GM23338 (cell line): ENCODE measurements around the gene LPIN1. TPM values are rescaled to one million over a fixed set of nuclear protein-coding genes. Genes with fewer than 3 reads are reported as not detected.

ENCODE experiments used
- ATAC-seq: fragments of 200-7000 bp; cut with Tn5 transposase; 3 replicates; pipeline ENCODE4 v1.9.1; 2020
- DNase-seq: peaks from one replicate; pipeline ENCODE4 v3.0.0-alpha.2; 2015; ENCODE audit warnings: low spot score
- H2AFZ ChIP-seq: fragments of 200-600 bp; sonication (generic); 2 replicates; pipeline ENCODE4 v1.8.0; 2016; ENCODE audit warnings: antibody characterized with exemption, mild to moderate bottlenecking, moderate library complexity
- H3F3A ChIP-seq: fragments of 200-600 bp; sonication (generic); replicated peaks from 2 replicates; pipeline ENCODE4 v1.8.0; 2017; ENCODE audit warnings: antibody characterized with exemption, mixed run types, low read depth
- H3K27ac ChIP-seq: fragments of 200-600 bp; sonication (generic); 2 replicates; pipeline ENCODE4 v1.6.1; 2016; ENCODE audit warnings: low read depth
- H3K27me3 ChIP-seq: fragments of 200-600 bp; sonication (generic); 2 replicates; pipeline ENCODE4 v1.8.0; 2016; ENCODE audit warnings: mild to moderate bottlenecking, mixed run types, moderate library complexity; ENCODE audit not compliant: insufficient read depth
- H3K36me3 ChIP-seq: fragments of 200-600 bp; sonication (generic); 2 replicates; pipeline ENCODE4 v1.8.0; 2016; ENCODE audit warnings: mild to moderate bottlenecking; ENCODE audit not compliant: insufficient read depth
- H3K4me1 ChIP-seq: fragments of 200-600 bp; sonication (generic); 2 replicates; pipeline ENCODE4 v1.8.0; 2016; ENCODE audit warnings: mild to moderate bottlenecking, moderate library complexity; ENCODE audit not compliant: insufficient read depth
- H3K4me2 ChIP-seq: fragments of 200-600 bp; sonication (generic); 2 replicates; pipeline ENCODE4 v1.7.1; 2017; ENCODE audit warnings: mixed run types
- H3K4me3 ChIP-seq: fragments of 200-600 bp; sonication (generic); 2 replicates; pipeline ENCODE4 v1.6.1; 2016; ENCODE audit warnings: mixed run types
- H3K79me2 ChIP-seq: fragments of 200-600 bp; sonication (generic); replicated peaks from 2 replicates; pipeline ENCODE4 v1.8.0; 2017; ENCODE audit warnings: mild to moderate bottlenecking; ENCODE audit not compliant: insufficient read depth
- H3K9me2 ChIP-seq: fragments of 200-600 bp; sonication (generic); 2 replicates; pipeline ENCODE4 v1.8.0; 2017; ENCODE audit not compliant: insufficient read depth
- H4K20me1 ChIP-seq: fragments of 200-600 bp; sonication (generic); replicated peaks from 2 replicates; pipeline ENCODE4 v1.8.0; 2017; ENCODE audit warnings: mild to moderate bottlenecking; ENCODE audit not compliant: insufficient read depth
- H3K27ac Mint-ChIP-seq: 2 replicates; pipeline ENCODE4 v1.8.0; 2020; ENCODE audit warnings: inconsistent platforms, mild to moderate bottlenecking, moderate library complexity, mixed read lengths
- H3K27me3 Mint-ChIP-seq: 3 replicates; pipeline ENCODE4 v1.8.0; 2022; ENCODE audit warnings: low read depth, mild to moderate bottlenecking, moderate library complexity, mixed read lengths, inconsistent platforms; ENCODE audit not compliant: insufficient read depth, poor library complexity
- H3K36me3 Mint-ChIP-seq: 3 replicates; pipeline ENCODE4 v1.8.0; 2021; ENCODE audit warnings: low read depth, mild to moderate bottlenecking, inconsistent platforms, moderate library complexity, mixed read lengths
- H3K4me1 Mint-ChIP-seq: 3 replicates; pipeline ENCODE4 v1.8.0; 2020; ENCODE audit warnings: mild to moderate bottlenecking, inconsistent platforms, mixed read lengths
- H3K4me3 Mint-ChIP-seq: 3 replicates; pipeline ENCODE4 v1.8.0; 2021; ENCODE audit warnings: moderate library complexity, mild to moderate bottlenecking, inconsistent platforms, mixed read lengths
- H3K9me3 Mint-ChIP-seq: 3 replicates; pipeline ENCODE4 v1.8.0; 2020; ENCODE audit warnings: moderate library complexity, mild to moderate bottlenecking, inconsistent platforms, mixed read lengths
- CREB1 ChIP-seq: fragments of 250-450 bp; sonication (Bioruptor Pico); IDR thresholded peaks from 2 replicates; pipeline ENCODE4 v1.5.0; 2020; ENCODE audit warnings: low read depth, mild to moderate bottlenecking, moderate library complexity
- CTCF ChIP-seq, 2 experiments: fragments of 200-600 bp in 1 of 2; sonication (generic) in 1 of 2; conservative IDR thresholded peaks; 2 replicates each; pipeline versions ENCODE4 v1.5.1 to v1.6.1; 2016 to 2017; ENCODE audit warnings: antibody characterized with exemption in 2 of 2, low read depth in 2 of 2, mild to moderate bottlenecking in 2 of 2, moderate library complexity in 1 of 2
- EZH2 ChIP-seq: fragments of 200-600 bp; sonication (generic); IDR thresholded peaks from one replicate; pipeline ENCODE4 v1.8.0; 2017; ENCODE audit warnings: antibody characterized with exemption, mild to moderate bottlenecking, low read depth; ENCODE audit not compliant: unreplicated experiment
- NANOG ChIP-seq: IDR thresholded peaks from 2 replicates; pipeline ENCODE4 v1.6.1; 2016; ENCODE audit warnings: antibody characterized with exemption, borderline replicate concordance
- POLR2AphosphoS5 ChIP-seq: IDR thresholded peaks from 2 replicates; pipeline ENCODE4 v1.6.1; 2016; ENCODE audit warnings: antibody characterized with exemption, low read depth
- REST ChIP-seq: IDR thresholded peaks from one replicate; pipeline ENCODE4 v1.6.1; 2018; ENCODE audit warnings: antibody characterized with exemption; ENCODE audit not compliant: unreplicated experiment
- polyA plus RNA-seq: library from polyadenylated mRNA; unstranded; fragments of >200 nt; fragmentation: Nextera tagmentation; extraction: Ambion mirVana; gene quantifications from 2 replicates; pipeline ENCODE4 v1.2.1, GENCODE V29; 2016
- total RNA-seq: library from RNA; depleted of rRNA; stranded (reverse); fragments of >200 nt; shearing (Covaris generic); gene quantifications from 2 replicates; pipeline ENCODE4 v1.2.3, GENCODE V29; 2014

The LPIN1 gene
- total and polyA plus RNA-seq, 2 experiments from 2014 or later = 4.4 to 9.5 TPM

GRCh38 chr2:11710210-11710609 lies 36.2 kb upstream of the LPIN1 start (continued):
- TF ChIP-seq REST (no peak), CTCF (conservative IDR thresholded peaks at IDR 0.05; ENCODE audit: low read depth in 2 of 2) (no peak), POLR2AphosphoS5 (no peak), EZH2 (no peak)

- ATAC-seq (no peak), DNase-seq (no peak)
- H3F3A ChIP-seq = no peaks in the 10 kb centered on the region
- H3K4me3 ChIP-seq = no peak overlapping the region
- no peaks in the 10 kb centered on the region for H3K36me3 ChIP-seq
- H3K79me2 ChIP-seq = no peaks in the 10 kb centered on the region
- no peak overlapping the region for H3K4me2 ChIP-seq
- Mint-ChIP-seq H3K27me3 (no peaks in the 10 kb centered on the region), H3K4me3 (no peak overlapping the region), H3K9me3 (no peaks in the 10 kb centered on the region), H3K36me3 (peaks cover 4% of the 10 kb centered on the region; the same call in 1 of the 3 replicates), H3K4me1 (no peaks in the 10 kb centered on the region; the same call in 2 of the 3 replicates), H3K27ac (no peak overlapping the region)
- no peak overlapping the region for H3K27ac ChIP-seq
- H4K20me1 ChIP-seq = no peaks in the 10 kb centered on the region
- H2AFZ ChIP-seq = no peak overlapping the region
- H3K27me3 ChIP-seq = no peaks in the 10 kb centered on the region
- no peaks in the 10 kb centered on the region for H3K4me1 ChIP-seq
- TF ChIP-seq POLR2AphosphoS5 (no peak), CTCF (conservative IDR thresholded peaks at IDR 0.05; ENCODE audit: low read depth in 2 of 2) (no peak), NANOG (no peak), CREB1 (no peak)
- H3K9me2 ChIP-seq = no peaks in the 10 kb centered on the region
These were observed 35.6 kb upstream of the LPIN1 start for GRCh38 chr2:11710632-11711353.
